HCT116 (cell line): ENCODE data around the gene NFKB2. TPM values are rescaled to one million over a fixed set of nuclear protein-coding genes. Genes with fewer than 3 reads are reported as not detected.

Source experiments
- ATAC-seq: fragments of 200-7000 bp; cut with Tn5 transposase; 2 replicates; pipeline ENCODE4 v1.9.1; 2020; ENCODE audit warnings: mild to moderate bottlenecking, moderate library complexity
- BruUV-seq: library from RNA; stranded (reverse); fragments of 400-500 nt; replicated peaks from 2 replicates; lab custom pipeline; 2021; lab: Mats Ljungman, UMichigan
- CTCF ChIA-PET: fragments of 300-600 bp; sonication (Branson Sonifier 250); formaldehyde crosslinking; loops from one replicate; lab custom pipeline; 2021; ENCODE audit warnings: antibody characterized with exemption; lab: Charles Lee
- POLR2A ChIA-PET: fragments of 300-600, 350-600 bp; sonication (Branson Sonifier 250); formaldehyde crosslinking; loops from one replicate; lab custom pipeline; 2021; ENCODE audit warnings: antibody characterized with exemption; lab: Charles Lee
- RAD21 ChIA-PET, 2 experiments: fragments of 300-600 bp; sonication (Branson Sonifier 250); formaldehyde crosslinking; loops; one replicate each; lab custom pipeline; 2023; ENCODE audit warnings: low total read pairs in 2 of 2; ENCODE audit not compliant: uncharacterized antibody in 2 of 2, unreplicated experiment in 2 of 2, low non-redundant PET in 1 of 2; lab: Charles Lee
- DNase-seq: peaks from one replicate; pipeline ENCODE4 v3.0.0-alpha.2; 2010; ENCODE audit warnings: low read depth, low spot score
- H2AFZ ChIP-seq: fragments of 200-600 bp; shearing (Covaris generic), sonication (generic); 2 replicates; pipeline ENCODE4 v1.6.1; 2017; ENCODE audit warnings: low read depth, mixed run types, mixed read lengths, antibody characterized with exemption, low read length; ENCODE audit not compliant: poor library complexity, severe bottlenecking
- H3K27ac ChIP-seq: 2 replicates; pipeline ENCODE4 v1.5.1; 2012; ENCODE audit warnings: low read depth, low read length
- H3K27me3 ChIP-seq: fragments of 200-600 bp; sonication (generic); 2 replicates; pipeline ENCODE4 v1.6.1; 2016; ENCODE audit warnings: mixed run types, low read length, mixed read lengths; ENCODE audit not compliant: insufficient read depth
- H3K36me3 ChIP-seq, 2 experiments: fragments of 200-500 bp in 1 of 2; fragments of 200-600 bp in 1 of 2; sonication (Bioruptor generic) in 1 of 2; sonication (generic) in 1 of 2; 2 replicates each; pipeline versions ENCODE4 v1.5.1 to v1.6.1; 2014 to 2016; ENCODE audit warnings: low read length in 2 of 2, inconsistent platforms in 1 of 2, mixed read lengths in 1 of 2, mixed run types in 1 of 2; ENCODE audit not compliant: insufficient read depth in 2 of 2, control insufficient read depth in 1 of 2
- H3K4me1 ChIP-seq, 2 experiments: fragments of 200-600 bp in 1 of 2; sonication (generic) in 1 of 2; 2 replicates each; pipeline versions ENCODE4 v1.5.1 to v1.6.1; 2012 to 2017; ENCODE audit warnings: low read length in 2 of 2, inconsistent platforms in 1 of 2, mild to moderate bottlenecking in 1 of 2, mixed read lengths in 1 of 2, mixed run types in 1 of 2, moderate library complexity in 1 of 2; ENCODE audit not compliant: insufficient read depth in 2 of 2, control insufficient read depth in 1 of 2
- H3K4me2 ChIP-seq: fragments of 200-600 bp; sonication (generic); 2 replicates; pipeline ENCODE4 v1.6.1; 2017; ENCODE audit warnings: mixed run types, low read length, mixed read lengths
- H3K4me3 ChIP-seq, 2 experiments: fragments of 200-600 bp in 1 of 2; sonication (generic) in 1 of 2; replicated peaks in 1 of 2; 2 replicates each; pipeline ENCODE4 v1.5.1; 2011 to 2016; ENCODE audit warnings: low read length in 2 of 2, control low read depth in 1 of 2, low read depth in 1 of 2, mild to moderate bottlenecking in 1 of 2, mixed read lengths in 1 of 2, mixed run types in 1 of 2
- H3K79me2 ChIP-seq: fragments of 200-600 bp; sonication (generic); 2 replicates; pipeline ENCODE4 v1.6.1; 2017; ENCODE audit warnings: mild to moderate bottlenecking, mixed run types, low read length, moderate library complexity, mixed read lengths; ENCODE audit not compliant: insufficient read depth
- H3K9ac ChIP-seq: fragments of 200-600 bp; sonication (generic); 2 replicates; pipeline ENCODE4 v1.6.1; 2016; ENCODE audit warnings: low read length, mixed read lengths
- H3K9me2 ChIP-seq: fragments of 200-600 bp; sonication (generic), shearing (Covaris generic); 2 replicates; pipeline ENCODE4 v1.6.1; 2017; ENCODE audit warnings: mixed run types, mild to moderate bottlenecking, moderate library complexity; ENCODE audit not compliant: insufficient read depth
- H3K9me3 ChIP-seq, 2 experiments: fragments of 200-500 bp in 1 of 2; fragments of 200-600 bp in 1 of 2; sonication (Bioruptor generic) in 1 of 2; sonication (generic) in 1 of 2; 2 replicates each; pipeline ENCODE4 v1.6.1; 2014 to 2017; ENCODE audit warnings: low read length in 2 of 2, mixed read lengths in 2 of 2, inconsistent platforms in 1 of 2, low read depth in 1 of 2, mild to moderate bottlenecking in 1 of 2, mixed run types in 1 of 2, moderate library complexity in 1 of 2; ENCODE audit not compliant: control insufficient read depth in 1 of 2, insufficient read depth in 1 of 2
- H4K20me1 ChIP-seq: fragments of 200-600 bp; sonication (generic), shearing (Covaris generic); 2 replicates; pipeline ENCODE4 v1.6.1; 2017; ENCODE audit warnings: mixed run types, mild to moderate bottlenecking, moderate library complexity; ENCODE audit not compliant: insufficient read depth
- CBX3 ChIP-seq: IDR thresholded peaks from 2 replicates; pipeline ENCODE4 v1.6.1; 2012; ENCODE audit warnings: low read depth
- EGR1 ChIP-seq: IDR thresholded peaks from 2 replicates; pipeline ENCODE4 v1.6.1; 2012; ENCODE audit warnings: low read depth
- EZH2phosphoT487 ChIP-seq: fragments of 200-600 bp; IDR thresholded peaks from 2 replicates; pipeline ENCODE4 v1.6.1; 2018; ENCODE audit warnings: antibody characterized with exemption, borderline replicate concordance
- MAX ChIP-seq: IDR thresholded peaks from 2 replicates; pipeline ENCODE4 v1.6.1; 2012
- REST ChIP-seq: IDR thresholded peaks from 2 replicates; pipeline ENCODE4 v1.6.1; 2012; ENCODE audit warnings: low read depth
- SIN3A ChIP-seq: IDR thresholded peaks from 2 replicates; pipeline ENCODE4 v1.6.1; 2012; ENCODE audit warnings: low read depth
- TCF7L2 ChIP-seq: IDR thresholded peaks from 2 replicates; pipeline ENCODE4 v1.7.0; 2011; ENCODE audit warnings: borderline replicate concordance, inconsistent platforms; ENCODE audit not compliant: insufficient read depth, insufficient read length; ENCODE audit errors: extremely low read depth
- intact Hi-C: fragments of 100-400 bp; cut with micrococcal nuclease; formaldehyde crosslinking; loops from 2 replicates; pipeline ENCODE4 v1.10.0; 2022
- total RNA-seq: library from RNA; stranded (reverse); gene quantifications from one replicate; pipeline ENCODE4 v1.2.1, GENCODE V29; 2021; ENCODE audit not compliant: unreplicated experiment

The NFKB2 gene
- total RNA-seq, 1 experiment from 2014 or later: 115 TPM

GRCh38 chr10:102409604-102410428, 14.3 kb downstream of the NFKB2 start:
- intact Hi-C loops: no loop called here
- Histone ChIP-seq H3K4me1 (peaks cover 11 to 21% of the 10 kb centered on the region in 2 experiments), H3K4me3 (peak overlapping the region; percentile 48 to 74), H3K79me2 (no peaks in the 10 kb centered on the region), H3K4me2 (peak overlapping the region; percentile 94), H3K9me3 (no peaks in the 10 kb centered on the region), H3K27ac (peak overlapping the region; percentile 50; the same call in 1 of the 2 replicates), H3K9me2 (no peaks in the 10 kb centered on the region), H4K20me1 (no peaks in the 10 kb centered on the region), H3K36me3 (no peaks in the 10 kb centered on the region), H3K27me3 (peaks cover 3% of the 10 kb centered on the region; the same call in 1 of the 2 replicates), H2AFZ (no peak overlapping the region), H3K9ac (peak overlapping the region; percentile 49)
- BruUV-seq: no TSS peak
- ChIA-PET CTCF (interaction anchor here (1.0 to 1.6 kb wide), 4 partner anchors 11 to 180 kb away, joined by 3 to 13 read pairs (median 6); partner anchors contain the start of gene FBXL15), RAD21 (no interaction called here), POLR2A (interaction anchor here (0.8 to 1.3 kb wide), 2 partner anchors 11 to 13 kb away, joined by 3 to 7 read pairs; partner anchors contain the start of gene FBXL15)
- DNase-seq: no peak
- TF ChIP-seq EZH2phosphoT487: no peak
- no peak for TF ChIP-seq REST
- TF ChIP-seq SIN3A: no peak
- no peak for TF ChIP-seq TCF7L2
- TF ChIP-seq EGR1: no peak
- no peak for TF ChIP-seq CBX3
- no peak for TF ChIP-seq MAX
- ATAC-seq: no peak
